Measurements from ENCODE around the gene NTN4.

DNA sequence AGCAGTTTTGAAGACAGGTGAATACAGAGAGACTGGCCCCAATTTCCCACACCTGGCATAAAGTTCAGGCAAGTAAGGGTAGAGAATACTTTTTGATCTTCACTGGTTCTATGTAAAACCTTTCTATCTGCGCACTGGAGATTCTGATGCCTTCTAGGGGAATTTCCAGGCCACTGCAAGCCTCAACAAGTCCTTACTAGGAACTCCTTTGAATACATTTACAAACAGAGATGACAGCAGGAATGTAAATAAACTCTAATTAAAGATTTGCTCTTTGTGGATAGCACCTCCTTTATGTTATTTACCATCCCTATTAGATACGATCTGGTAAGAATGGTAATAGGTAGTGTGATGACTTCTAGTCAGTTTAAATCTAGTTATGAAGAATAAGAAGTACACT lies 69.2 kb downstream of the NTN4 start:
- TF ChIP-seq POLR2A (IDR thresholded peaks at IDR 0.05), result no peak
- TF ChIP-seq, protein P1, sequence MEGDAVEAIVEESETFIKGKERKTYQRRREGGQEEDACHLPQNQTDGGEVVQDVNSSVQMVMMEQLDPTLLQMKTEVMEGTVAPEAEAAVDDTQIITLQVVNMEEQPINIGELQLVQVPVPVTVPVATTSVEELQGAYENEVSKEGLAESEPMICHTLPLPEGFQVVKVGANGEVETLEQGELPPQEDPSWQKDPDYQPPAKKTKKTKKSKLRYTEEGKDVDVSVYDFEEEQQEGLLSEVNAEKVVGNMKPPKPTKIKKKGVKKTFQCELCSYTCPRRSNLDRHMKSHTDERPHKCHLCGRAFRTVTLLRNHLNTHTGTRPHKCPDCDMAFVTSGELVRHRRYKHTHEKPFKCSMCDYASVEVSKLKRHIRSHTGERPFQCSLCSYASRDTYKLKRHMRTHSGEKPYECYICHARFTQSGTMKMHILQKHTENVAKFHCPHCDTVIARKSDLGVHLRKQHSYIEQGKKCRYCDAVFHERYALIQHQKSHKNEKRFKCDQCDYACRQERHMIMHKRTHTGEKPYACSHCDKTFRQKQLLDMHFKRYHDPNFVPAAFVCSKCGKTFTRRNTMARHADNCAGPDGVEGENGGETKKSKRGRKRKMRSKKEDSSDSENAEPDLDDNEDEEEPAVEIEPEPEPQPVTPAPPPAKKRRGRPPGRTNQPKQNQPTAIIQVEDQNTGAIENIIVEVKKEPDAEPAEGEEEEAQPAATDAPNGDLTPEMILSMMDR (IDR thresholded peaks at IDR 0.05), result no peak
